Common myeloid progenitor, CD34-positive (primary cell): ENCODE data around the gene SEC61A2.

ENCODE experiments used
- CTCF ChIA-PET: fragments of 350-600 bp; sonication (Branson Sonifier 250); formaldehyde crosslinking; loops from one replicate; lab custom pipeline; 2021; ENCODE audit warnings: antibody characterized with exemption; lab: Charles Lee
- POLR2A ChIA-PET: fragments of 350-600 bp; sonication (Branson Sonifier 250); formaldehyde crosslinking; loops from one replicate; lab custom pipeline; 2021; ENCODE audit warnings: antibody characterized with exemption; lab: Charles Lee
- DNase-seq, 3 donors: peaks; one replicate each; pipeline versions ENCODE4 v3.0.0 to v3.0.0-alpha.2; 2013
- H3K27ac ChIP-seq, 2 experiments: 1 replicate in 1 of 2; 2 replicates in 1 of 2; pipeline ENCODE4 v1.7.0; 2013; ENCODE audit warnings: inconsistent platforms in 2 of 2, low read length in 2 of 2, mild to moderate bottlenecking in 2 of 2, low read depth in 1 of 2, moderate library complexity in 1 of 2; ENCODE audit not compliant: severe bottlenecking in 2 of 2, insufficient read depth in 1 of 2, poor library complexity in 1 of 2
- H3K27me3 ChIP-seq, 5 experiments: replicated peaks in 2 of 5; 1 replicate in 3 of 5; 2 replicates in 2 of 5; pipeline versions ENCODE4 v1.6.1 to v1.7.0; 2013; ENCODE audit warnings: low read length in 4 of 5, mild to moderate bottlenecking in 2 of 5, moderate library complexity in 2 of 5, inconsistent platforms in 1 of 5; ENCODE audit not compliant: insufficient read depth in 5 of 5, control insufficient read depth in 4 of 5
- H3K36me3 ChIP-seq, 4 experiments: 1 replicate in 2 of 4; 2 replicates in 2 of 4; pipeline versions ENCODE4 v1.6.1 to v1.7.0; 2013; ENCODE audit warnings: low read length in 3 of 4, control low read depth in 1 of 4, mild to moderate bottlenecking in 1 of 4; ENCODE audit not compliant: control insufficient read depth in 4 of 4, insufficient read depth in 4 of 4
- H3K4me1 ChIP-seq, 4 experiments: 1 replicate in 3 of 4; 2 replicates in 1 of 4; pipeline versions ENCODE4 v1.6.1 to v1.7.1; 2013; ENCODE audit warnings: low read length in 3 of 4, mild to moderate bottlenecking in 3 of 4, control low read depth in 1 of 4, inconsistent platforms in 1 of 4, moderate library complexity in 1 of 4; ENCODE audit not compliant: control insufficient read depth in 4 of 4, insufficient read depth in 4 of 4; ENCODE audit errors: control extremely low read depth in 1 of 4
- H3K4me3 ChIP-seq, 7 experiments: 1 replicate in 4 of 7; 2 replicates in 3 of 7; pipeline versions ENCODE4 v1.5.1 to v1.7.0; 2013; ENCODE audit warnings: mild to moderate bottlenecking in 7 of 7, low read length in 6 of 7, moderate library complexity in 6 of 7, inconsistent platforms in 2 of 7, low read depth in 2 of 7, control low read depth in 1 of 7; ENCODE audit not compliant: insufficient read depth in 4 of 7, control insufficient read depth in 1 of 7; ENCODE audit errors: extremely low read depth in 1 of 7
- H3K9me3 ChIP-seq, 5 experiments: 1 replicate in 4 of 5; 2 replicates in 1 of 5; pipeline versions ENCODE4 v1.6.1 to v1.7.1; 2013; ENCODE audit warnings: low read length in 4 of 5, mild to moderate bottlenecking in 2 of 5, inconsistent platforms in 1 of 5, low read depth in 1 of 5, moderate library complexity in 1 of 5; ENCODE audit not compliant: control insufficient read depth in 4 of 5, insufficient read depth in 2 of 5; ENCODE audit errors: control extremely low read depth in 1 of 5
- WGBS: methylation state at CpG from one replicate; pipeline ENCODE4 v1.1.5; 2013; ENCODE audit not compliant: insufficient coverage; 5-methylcytosine and 5-hydroxymethylcytosine counted together

The SEC61A2 gene

DNA sequence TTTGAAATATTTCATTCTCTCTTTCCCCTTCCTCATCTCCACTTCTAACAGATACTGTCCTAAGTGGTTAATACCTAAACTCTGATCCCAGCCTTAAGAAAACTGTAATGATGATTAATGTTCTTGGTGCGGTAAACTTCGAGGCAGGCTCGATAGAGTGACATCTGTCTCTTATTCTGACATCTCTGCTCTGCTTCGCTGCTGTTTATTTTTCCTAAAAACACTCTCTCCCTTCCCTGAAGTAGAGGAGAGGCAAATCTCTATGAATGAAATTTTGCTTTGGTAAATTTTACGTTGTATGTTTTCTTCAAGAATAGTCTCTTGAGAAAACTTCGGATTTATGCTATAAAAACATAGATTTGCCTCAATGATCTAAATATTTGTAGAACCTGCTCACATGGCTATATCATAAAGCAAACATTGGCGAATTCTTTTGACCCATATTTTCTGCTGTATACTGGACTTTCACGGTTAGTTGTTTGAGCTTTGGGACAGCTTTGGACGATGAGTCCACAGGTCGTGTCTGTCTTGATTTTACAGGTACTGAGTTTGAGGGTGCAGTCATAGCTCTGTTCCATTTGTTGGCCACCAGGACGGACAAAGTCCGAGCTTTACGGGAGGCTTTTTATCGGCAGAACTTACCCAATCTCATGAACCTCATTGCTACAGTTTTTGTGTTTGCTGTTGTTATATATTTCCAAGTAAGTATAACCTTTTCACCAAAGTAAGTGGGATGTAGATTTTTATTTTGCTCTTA, 27.1 kb downstream of the SEC61A2 start:
- CTCF ChIA-PET = interaction anchor here (0.5 to 1.1 kb wide), 3 partner anchors 17 to 938 kb away, joined by 3 read pairs; no protein-coding TSS in a partner anchor

DNA sequence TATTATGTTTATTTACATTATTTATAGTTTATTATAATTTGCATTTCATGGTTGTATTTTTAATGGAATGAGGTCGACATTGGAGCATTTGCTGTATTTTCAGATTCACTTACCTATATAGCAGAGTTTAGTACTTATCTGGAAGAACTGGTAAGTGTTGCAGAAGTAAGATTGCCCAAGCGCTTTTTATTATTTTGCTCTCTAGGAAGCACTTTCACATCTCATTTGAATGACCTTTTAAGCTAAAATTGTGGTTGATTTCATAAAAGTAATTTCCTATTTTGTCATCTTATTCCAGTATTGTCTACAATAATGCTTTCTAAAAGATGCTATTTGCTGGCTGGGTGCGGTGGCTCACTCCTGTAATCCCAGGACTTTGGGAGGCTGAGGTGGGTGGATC, 28.6 kb downstream of the SEC61A2 start:
- Histone ChIP-seq H3K27ac (no peak overlapping the region), H3K9me3 (no peaks in the 10 kb centered on the region), H3K27me3 (no peaks in the 10 kb centered on the region), H3K4me3 (no peak overlapping the region), H3K4me1 (no peaks in the 10 kb centered on the region), H3K36me3 (peaks cover 14 to 67% (median 35%) of the 10 kb centered on the region in 4 experiments)
- POLR2A ChIA-PET = no interaction called here
- DNase-seq = no peak
- CTCF ChIA-PET = interaction anchor here (0.9 kb wide), 1 partner anchor 15 kb away, joined by 3 read pairs; no protein-coding TSS in a partner anchor
- WGBS = 100% methylated on average over 1 of the region's 3 CpGs

More for the DNA sequence above, 27.1 kb downstream of the SEC61A2 start:
- Histone ChIP-seq H3K9me3 (no peaks in the 10 kb centered on the region), H3K27me3 (no peaks in the 10 kb centered on the region), H3K4me1 (no peaks in the 10 kb centered on the region), H3K27ac (no peak overlapping the region), H3K36me3 (peaks cover 9 to 53% (median 28%) of the 10 kb centered on the region in 4 experiments), H3K4me3 (no peak overlapping the region)
- POLR2A ChIA-PET = no interaction called here
- 98% methylated on average over 6 of the region's 14 CpGs for WGBS
- no peak for DNase-seq

DNA sequence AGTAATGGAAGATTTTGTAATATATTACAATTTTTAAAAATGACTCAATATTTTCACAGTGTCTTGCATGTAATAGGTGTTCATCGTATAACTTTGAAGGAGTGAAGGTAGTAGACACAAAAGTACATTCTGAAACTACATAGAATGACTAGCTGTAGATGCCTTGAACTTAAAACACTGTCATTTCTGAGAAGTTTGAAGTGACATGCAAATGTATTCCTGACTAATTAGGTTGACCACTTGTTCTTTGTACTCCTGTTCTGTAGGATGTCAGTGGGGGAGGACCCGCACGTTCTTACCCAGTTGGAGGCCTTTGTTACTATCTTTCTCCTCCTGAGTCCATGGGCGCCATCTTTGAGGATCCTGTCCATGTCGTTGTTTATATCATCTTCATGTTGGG, 31.2 kb downstream of the SEC61A2 start:
- POLR2A ChIA-PET = no interaction called here
- 100% methylated on average over 3 of the region's 5 CpGs for WGBS

DNA sequence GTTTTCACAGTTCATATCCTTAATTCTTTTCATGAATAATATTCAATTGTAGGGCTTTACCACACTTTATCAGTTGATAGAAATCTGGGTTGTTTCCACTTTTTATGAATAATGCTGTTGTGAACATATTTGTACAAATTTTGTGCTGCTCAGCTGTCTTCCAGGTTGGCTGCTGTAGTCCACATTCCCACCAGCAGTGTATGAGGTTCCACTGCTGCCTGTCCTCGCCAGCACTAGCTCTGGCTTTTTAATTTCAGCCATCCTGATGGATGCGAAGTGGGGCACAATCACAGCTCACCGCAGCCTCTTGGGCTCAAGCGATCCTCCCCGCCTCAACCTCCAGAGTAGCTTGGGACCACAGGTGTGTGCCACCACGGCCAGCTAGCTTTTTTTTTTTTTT, 33.5 kb downstream of the SEC61A2 start:
- ChIA-PET CTCF (interaction anchor here (2.1 kb wide), 1 partner anchor 26 kb away, joined by 6 read pairs; no protein-coding TSS in a partner anchor), POLR2A (interaction anchor here (0.6 kb wide), 1 partner anchor 80 kb away, joined by 5 read pairs; no protein-coding TSS in a partner anchor)
- H3K4me1 ChIP-seq = no peaks in the 10 kb centered on the region
- WGBS = 100% methylated on average over 4 of the region's 6 CpGs
- H3K9me3 ChIP-seq = no peaks in the 10 kb centered on the region
- DNase-seq = no peak
- no peak overlapping the region for H3K4me3 ChIP-seq
- H3K27ac ChIP-seq = no peak overlapping the region
- H3K27me3 ChIP-seq = no peaks in the 10 kb centered on the region
- peaks cover 31 to 78% (median 46%) of the 10 kb centered on the region in 4 experiments for H3K36me3 ChIP-seq

More for the DNA sequence above, 31.2 kb downstream of the SEC61A2 start:
- Histone ChIP-seq H3K27ac (no peak overlapping the region), H3K9me3 (no peaks in the 10 kb centered on the region), H3K4me1 (no peaks in the 10 kb centered on the region), H3K27me3 (no peaks in the 10 kb centered on the region), H3K4me3 (no peak overlapping the region), H3K36me3 (peaks cover 24 to 74% (median 41%) of the 10 kb centered on the region in 4 experiments)
- CTCF ChIA-PET = interaction anchor here (1.2 to 1.9 kb wide), 2 partner anchors 15 to 742 kb away, joined by 3 to 5 read pairs; no protein-coding TSS in a partner anchor
- no peak for DNase-seq

DNA sequence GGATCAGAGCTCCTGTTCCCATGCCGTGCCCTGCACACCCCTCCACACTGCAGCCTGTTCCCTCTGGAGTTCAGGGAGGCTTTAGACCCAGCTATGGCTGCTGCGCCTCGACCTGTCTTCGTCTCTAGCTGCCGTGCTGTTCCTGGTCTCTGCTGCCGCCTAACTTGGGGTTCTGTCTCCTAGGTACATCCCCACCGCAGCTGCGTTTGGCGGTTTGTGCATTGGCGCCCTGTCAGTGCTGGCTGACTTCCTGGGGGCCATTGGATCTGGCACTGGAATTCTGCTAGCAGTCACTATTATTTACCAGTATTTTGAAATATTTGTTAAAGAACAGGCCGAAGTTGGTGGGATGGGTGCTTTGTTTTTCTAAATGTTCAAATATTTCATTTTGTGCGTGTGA, 34.6 kb downstream of the SEC61A2 start:
- no peak overlapping the region for H3K27ac ChIP-seq
- H3K4me3 ChIP-seq = no peak overlapping the region
- H3K36me3 ChIP-seq = peaks cover 29 to 76% (median 49%) of the 10 kb centered on the region in 4 experiments
- POLR2A ChIA-PET = no interaction called here
- H3K27me3 ChIP-seq = no peaks in the 10 kb centered on the region
- WGBS = 97% methylated on average over 10 of the region's 12 CpGs
- no peak for DNase-seq
- CTCF ChIA-PET = interaction anchor here (2.1 kb wide), 1 partner anchor 28 kb away, joined by 6 read pairs; no protein-coding TSS in a partner anchor
- no peaks in the 10 kb centered on the region for H3K4me1 ChIP-seq
- no peaks in the 10 kb centered on the region for H3K9me3 ChIP-seq

DNA sequence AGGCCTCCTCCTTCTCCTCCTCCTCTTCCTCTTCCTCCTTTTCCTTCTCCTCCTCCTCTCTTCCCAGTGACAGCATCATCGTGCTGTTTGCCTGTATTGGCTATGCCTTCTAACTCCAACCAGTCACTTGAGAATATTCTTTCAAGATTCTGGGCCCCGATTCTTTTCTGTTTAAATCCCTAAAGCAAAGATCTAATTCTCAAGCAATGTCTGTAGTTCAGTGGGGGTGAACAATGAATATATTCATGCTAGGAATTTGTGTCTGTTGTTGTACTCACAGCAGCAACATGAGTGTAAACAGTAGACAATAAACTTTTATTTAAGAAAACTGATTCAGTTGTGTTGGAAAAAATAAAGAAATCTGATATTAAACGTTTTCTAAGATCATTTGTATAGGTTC, 35.6 kb downstream of the SEC61A2 start:
- ChIA-PET POLR2A (no interaction called here), CTCF (no interaction called here)
- DNase-seq = no peak
- Histone ChIP-seq H3K4me3 (no peak overlapping the region), H3K36me3 (peaks cover 28 to 76% (median 55%) of the 10 kb centered on the region in 4 experiments), H3K4me1 (no peaks in the 10 kb centered on the region), H3K27me3 (no peaks in the 10 kb centered on the region), H3K27ac (no peak overlapping the region), H3K9me3 (no peaks in the 10 kb centered on the region)
- no CpG with 5 or more reads among the region's 3 CpGs for WGBS
